NCI-H345 treated with DMSO at 0.1 percent for 48 hours (cell line): Measurements from ENCODE around the gene CDK5RAP2.

Experiments used
- DNase-seq: peaks from one replicate; lab custom pipeline; 2025; ENCODE audit not compliant: unreplicated experiment; lab: John Stamatoyannopoulos, UW

CDK5RAP2 gene

DNA sequence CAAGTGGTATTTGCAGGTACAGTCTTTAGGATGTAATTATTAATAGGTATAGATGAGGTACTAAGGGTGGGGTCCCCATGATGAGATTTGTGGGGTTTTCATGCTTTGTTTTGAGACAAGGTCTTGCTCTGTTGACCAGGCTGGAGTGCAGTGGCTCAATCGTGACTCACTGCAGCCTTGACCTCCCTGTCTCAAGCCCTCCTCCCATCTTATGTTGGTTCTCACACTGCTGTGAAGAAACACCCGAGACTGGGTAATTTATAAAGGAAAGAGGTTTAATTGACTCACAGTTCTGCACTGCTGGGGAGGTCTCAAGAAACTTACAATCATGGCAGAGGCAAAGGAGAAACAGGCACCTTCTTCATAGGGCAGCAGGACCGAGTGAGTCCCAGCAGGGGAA is 217.5 kb downstream of the CDK5RAP2 start:
- DNase-seq = no peak

GRCh38 chr9:120361551-120361950 is 218.4 kb downstream of the CDK5RAP2 start:
- no peak for DNase-seq

DNA sequence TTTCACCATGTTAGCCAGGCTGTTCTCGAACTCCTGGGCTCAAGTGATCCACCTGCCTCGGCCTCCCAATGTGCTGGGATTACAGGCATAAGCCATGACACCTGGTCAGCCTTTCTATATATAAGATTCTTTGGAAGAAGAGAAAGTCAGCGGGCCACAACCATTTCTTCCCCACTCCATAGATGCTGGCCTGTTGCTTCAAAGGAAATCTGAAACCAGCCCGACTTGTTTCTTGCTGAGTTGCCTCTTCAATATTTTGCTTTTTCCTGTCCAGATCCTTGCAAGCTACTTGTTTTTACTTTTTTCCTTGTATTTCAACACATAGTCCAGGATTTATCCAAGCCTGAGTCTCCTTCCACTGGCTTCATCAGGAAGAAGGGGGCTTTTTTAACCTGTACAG is 219.5 kb downstream of the CDK5RAP2 start:
- no peak for DNase-seq

DNA sequence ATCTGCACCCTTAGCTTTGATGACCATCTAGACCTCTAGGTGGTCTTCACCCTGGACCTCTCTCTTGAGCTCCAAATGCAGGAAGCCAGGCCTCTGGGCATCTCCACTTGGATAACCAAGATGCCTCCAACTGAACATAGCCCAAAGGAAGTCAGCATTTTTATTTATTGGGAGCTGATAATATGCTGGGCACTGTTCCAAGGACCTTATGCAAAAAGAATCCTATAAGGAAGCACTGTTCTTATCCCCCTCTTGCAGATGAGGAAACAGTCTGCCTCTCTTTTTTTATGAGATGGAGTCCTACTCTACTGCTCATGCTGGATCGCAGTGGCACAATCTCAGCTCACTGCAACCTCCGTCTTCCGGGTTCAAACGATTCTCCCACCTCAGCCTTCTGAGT is 219.9 kb downstream of the CDK5RAP2 start:
- no peak for DNase-seq

GRCh38 chr9:120358877-120359276 is 221.1 kb downstream of the CDK5RAP2 start:
- no peak for DNase-seq

DNA sequence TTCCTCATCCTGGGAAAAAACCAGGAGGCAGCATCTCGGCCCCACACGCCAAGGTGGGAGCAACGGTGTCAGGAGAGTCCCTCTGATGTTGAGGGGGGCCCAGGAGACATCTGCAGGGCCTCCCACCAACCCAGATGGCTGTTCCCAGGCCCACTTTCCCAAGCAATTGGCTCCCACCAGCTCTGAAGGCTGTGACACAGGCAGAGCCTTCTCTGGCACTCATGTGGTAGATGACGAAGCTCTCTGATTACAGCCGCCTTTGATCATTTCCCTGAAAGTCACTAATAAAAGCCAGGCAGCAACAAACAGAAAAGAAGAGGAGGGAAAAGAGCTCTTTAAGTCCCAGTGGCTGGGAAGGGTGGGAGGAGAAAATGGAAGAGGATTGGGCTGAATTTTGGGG is 226.5 kb downstream of the CDK5RAP2 start:
- DNase-seq = peak; percentile 22

GRCh38 chr9:120351106-120351505 is 228.9 kb downstream of the CDK5RAP2 start:
- no peak for DNase-seq

GRCh38 chr9:120350596-120350995 is 229.4 kb downstream of the CDK5RAP2 start:
- no peak for DNase-seq

GRCh38 chr9:120348951-120349429 is 231.0 kb downstream of the CDK5RAP2 start:
- DNase-seq = peak; percentile 30

- DNase-seq = no peak
These were observed 234.6 kb downstream of the CDK5RAP2 start for GRCh38 chr9:120345379-120345778.

GRCh38 chr9:120344230-120344629 is 235.7 kb downstream of the CDK5RAP2 start:
- no peak for DNase-seq

- DNase-seq = no peak
These were observed 236.6 kb downstream of the CDK5RAP2 start for GRCh38 chr9:120343416-120343815.
